ENCODE measurements around the gene SPACA7. TPM values are rescaled to one million over a fixed set of nuclear protein-coding genes. Genes with fewer than 3 reads are reported as not detected.

The SPACA7 gene
- total and polyA plus RNA-seq, 2 of the 13 experiments (the other 11 are each of a cell fraction or from before 2014, with no cell fraction given), result not detected

DNA sequence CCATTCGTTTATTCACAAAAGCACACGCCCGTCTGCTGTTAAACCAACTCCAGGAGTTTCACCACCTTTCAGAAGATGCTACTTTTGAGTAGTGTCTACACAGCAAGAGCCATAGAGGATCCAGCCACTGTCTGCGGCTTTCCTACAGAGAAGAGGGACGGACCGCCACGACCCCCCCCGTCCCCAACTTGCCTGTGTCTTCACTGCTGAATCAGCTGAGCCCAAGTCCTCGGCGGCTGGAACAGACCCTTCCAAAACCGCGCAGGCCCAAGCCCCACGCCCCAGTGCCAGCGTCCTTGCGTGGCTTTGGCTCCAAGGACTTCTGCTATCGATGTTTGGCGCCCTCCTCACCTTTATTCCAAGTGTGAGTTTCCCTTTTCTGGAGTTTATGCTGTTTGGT is 65.1 kb downstream of the SPACA7 start:
- no TSS peak for BruUV-seq (replicated peaks)
- no peak for ATAC-seq

DNA sequence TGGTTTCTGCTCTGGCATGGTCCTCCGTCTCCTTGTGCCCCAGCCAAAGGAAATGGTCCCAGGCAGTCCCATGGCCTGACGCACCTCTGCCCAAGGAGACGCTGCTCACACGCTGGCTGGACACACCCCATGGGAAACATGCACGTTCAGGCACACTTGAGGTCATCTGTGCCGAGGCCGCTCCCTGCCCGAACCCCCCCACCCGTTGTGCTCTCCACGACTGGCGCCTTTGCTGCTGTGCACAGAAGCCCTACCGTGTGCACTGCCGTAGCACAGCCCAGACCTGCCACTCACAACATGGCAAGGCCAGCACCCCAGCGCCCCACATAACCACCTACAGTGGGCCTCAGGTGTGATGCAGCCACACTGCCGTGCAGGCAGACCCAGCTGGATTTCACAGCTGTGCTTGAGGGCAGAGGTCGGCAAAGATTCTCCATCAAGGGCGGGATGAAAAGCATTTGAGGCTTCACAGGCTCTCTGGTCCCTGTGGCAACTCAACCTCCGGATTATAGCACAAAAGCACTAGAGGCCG is 65.7 kb downstream of the SPACA7 start:
- Histone ChIP-seq H3K9me3 (ENCODE audit: low read length) (peaks cover 5% of the 10 kb centered on the region), H3K79me2 (ENCODE audit: insufficient read depth, low read length) (no peaks in the 10 kb centered on the region), H2AFZ (ENCODE audit: low read length) (no peak overlapping the region), H3K27ac (ENCODE audit: extremely low read length, insufficient read depth, low read length) (no peak overlapping the region), H3K9ac (ENCODE audit: insufficient read depth, low read depth, low read length) (no peak overlapping the region), H3K4me1 (ENCODE audit: insufficient read depth, low read length) (no peaks in the 10 kb centered on the region), H3K36me3 (replicated peaks in 1 of 2; ENCODE audit: control insufficient read depth in 1 of 2, insufficient read depth in 2 of 2, low read length in 2 of 2) (no peaks in the 10 kb centered on the region), H3K4me3 (replicated peaks in 1 of 3; ENCODE audit: insufficient read depth in 1 of 3, low read depth in 2 of 3, low read length in 3 of 3) (no peak overlapping the region), H4K20me1 (ENCODE audit: insufficient read depth, low read length) (no peaks in the 10 kb centered on the region), H3K27me3 (ENCODE audit: control insufficient read depth in 1 of 2, insufficient read depth in 2 of 2, low read length in 2 of 2) (peaks cover 6 to 62% of the 10 kb centered on the region in 2 experiments), H3K4me2 (ENCODE audit: low read depth, low read length) (no peak overlapping the region)
- ATAC-seq (no peak), DNase-seq (ENCODE audit: low spot score) (no peak), FAIRE-seq (no peak)
- ChIA-PET CTCF (ENCODE audit: low intra/inter-chr PET ratio, low total read pairs) (interaction anchor here (3.5 kb wide), 1 partner anchor 967 kb away, joined by 32 read pairs; no protein-coding TSS in a partner anchor), POLR2A (no interaction called here)
- WGBS (ENCODE audit: low lambda C conversion rate), result 52% methylated on average over 10 of the region's 19 CpGs
- no TSS peak for BruUV-seq (replicated peaks)
- intact Hi-C loops (cut with micrococcal nuclease; ENCODE audit: unreplicated experiment) (no loop called here), in situ Hi-C loops (cut with HindIII; ENCODE audit: extremely low pct_ligation_motif_present, low pct_unique_long_range_greater_than_20kb) (loop anchor here (5.0 to 25.0 kb wide), 2 partner anchors 230 to 970 kb away; no protein-coding TSS in a partner anchor)
- TF ChIP-seq ZNF260 (CRISPR knock-in tag; IDR thresholded peaks at IDR 0.05; ENCODE audit: borderline replicate concordance, low read depth) (no peak), EED (CRISPR knock-in tag; IDR thresholded peaks at IDR 0.05) (no peak), TOE1 (CRISPR knock-in tag; IDR thresholded peaks at IDR 0.05) (no peak), ZFP41 (CRISPR knock-in tag; IDR thresholded peaks at IDR 0.05; ENCODE audit: borderline replicate concordance) (no peak), ZNF441 (CRISPR knock-in tag; IDR thresholded peaks at IDR 0.05; ENCODE audit: borderline replicate concordance) (no peak), ISL2 (CRISPR knock-in tag; IDR thresholded peaks at IDR 0.05) (no peak), IKZF1 (IDR thresholded peaks at IDR 0.05) (no peak), PCBP1 (IDR thresholded peaks at IDR 0.05; ENCODE audit: borderline replicate concordance, low read depth, low read length) (no peak), HNRNPUL1 (IDR thresholded peaks at IDR 0.05; ENCODE audit: low read depth, low read length) (no peak), BRCA1 (CRISPR knock-in tag; IDR thresholded peaks at IDR 0.05) (no peak)
- TF ChIP-seq, protein P1, sequence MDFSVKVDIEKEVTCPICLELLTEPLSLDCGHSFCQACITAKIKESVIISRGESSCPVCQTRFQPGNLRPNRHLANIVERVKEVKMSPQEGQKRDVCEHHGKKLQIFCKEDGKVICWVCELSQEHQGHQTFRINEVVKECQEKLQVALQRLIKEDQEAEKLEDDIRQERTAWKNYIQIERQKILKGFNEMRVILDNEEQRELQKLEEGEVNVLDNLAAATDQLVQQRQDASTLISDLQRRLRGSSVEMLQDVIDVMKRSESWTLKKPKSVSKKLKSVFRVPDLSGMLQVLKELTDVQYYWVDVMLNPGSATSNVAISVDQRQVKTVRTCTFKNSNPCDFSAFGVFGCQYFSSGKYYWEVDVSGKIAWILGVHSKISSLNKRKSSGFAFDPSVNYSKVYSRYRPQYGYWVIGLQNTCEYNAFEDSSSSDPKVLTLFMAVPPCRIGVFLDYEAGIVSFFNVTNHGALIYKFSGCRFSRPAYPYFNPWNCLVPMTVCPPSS (IDR thresholded peaks at IDR 0.05), result no peak
- TF ChIP-seq, protein P2, sequence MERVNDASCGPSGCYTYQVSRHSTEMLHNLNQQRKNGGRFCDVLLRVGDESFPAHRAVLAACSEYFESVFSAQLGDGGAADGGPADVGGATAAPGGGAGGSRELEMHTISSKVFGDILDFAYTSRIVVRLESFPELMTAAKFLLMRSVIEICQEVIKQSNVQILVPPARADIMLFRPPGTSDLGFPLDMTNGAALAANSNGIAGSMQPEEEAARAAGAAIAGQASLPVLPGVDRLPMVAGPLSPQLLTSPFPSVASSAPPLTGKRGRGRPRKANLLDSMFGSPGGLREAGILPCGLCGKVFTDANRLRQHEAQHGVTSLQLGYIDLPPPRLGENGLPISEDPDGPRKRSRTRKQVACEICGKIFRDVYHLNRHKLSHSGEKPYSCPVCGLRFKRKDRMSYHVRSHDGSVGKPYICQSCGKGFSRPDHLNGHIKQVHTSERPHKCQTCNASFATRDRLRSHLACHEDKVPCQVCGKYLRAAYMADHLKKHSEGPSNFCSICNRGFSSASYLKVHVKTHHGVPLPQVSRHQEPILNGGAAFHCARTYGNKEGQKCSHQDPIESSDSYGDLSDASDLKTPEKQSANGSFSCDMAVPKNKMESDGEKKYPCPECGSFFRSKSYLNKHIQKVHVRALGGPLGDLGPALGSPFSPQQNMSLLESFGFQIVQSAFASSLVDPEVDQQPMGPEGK (CRISPR knock-in tag; IDR thresholded peaks at IDR 0.05), result no peak
- TF ChIP-seq, protein P3, sequence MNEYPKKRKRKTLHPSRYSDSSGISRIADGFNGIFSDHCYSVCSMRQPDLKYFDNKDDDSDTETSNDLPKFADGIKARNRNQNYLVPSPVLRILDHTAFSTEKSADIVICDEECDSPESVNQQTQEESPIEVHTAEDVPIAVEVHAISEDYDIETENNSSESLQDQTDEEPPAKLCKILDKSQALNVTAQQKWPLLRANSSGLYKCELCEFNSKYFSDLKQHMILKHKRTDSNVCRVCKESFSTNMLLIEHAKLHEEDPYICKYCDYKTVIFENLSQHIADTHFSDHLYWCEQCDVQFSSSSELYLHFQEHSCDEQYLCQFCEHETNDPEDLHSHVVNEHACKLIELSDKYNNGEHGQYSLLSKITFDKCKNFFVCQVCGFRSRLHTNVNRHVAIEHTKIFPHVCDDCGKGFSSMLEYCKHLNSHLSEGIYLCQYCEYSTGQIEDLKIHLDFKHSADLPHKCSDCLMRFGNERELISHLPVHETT (CRISPR knock-in tag; conservative IDR thresholded peaks at IDR 0.05), result no peak

More for the DNA sequence above, 65.1 kb downstream of the SPACA7 start:
- ChIA-PET POLR2A (no interaction called here), CTCF (ENCODE audit: low intra/inter-chr PET ratio, low total read pairs) (no interaction called here)
- Histone ChIP-seq H3K27me3 (ENCODE audit: control insufficient read depth in 1 of 2, insufficient read depth in 2 of 2, low read length in 2 of 2) (peaks cover 6 to 55% of the 10 kb centered on the region in 2 experiments), H3K4me1 (ENCODE audit: insufficient read depth, low read length) (no peaks in the 10 kb centered on the region), H3K9me3 (ENCODE audit: low read length) (peaks cover 5% of the 10 kb centered on the region), H3K9ac (ENCODE audit: insufficient read depth, low read depth, low read length) (no peak overlapping the region), H3K4me3 (replicated peaks in 1 of 3; ENCODE audit: insufficient read depth in 1 of 3, low read depth in 2 of 3, low read length in 3 of 3) (no peak overlapping the region), H3K4me2 (ENCODE audit: low read depth, low read length) (no peak overlapping the region), H3K27ac (ENCODE audit: extremely low read length, insufficient read depth, low read length) (no peak overlapping the region), H3K79me2 (ENCODE audit: insufficient read depth, low read length) (no peaks in the 10 kb centered on the region), H3K36me3 (replicated peaks in 1 of 2; ENCODE audit: control insufficient read depth in 1 of 2, insufficient read depth in 2 of 2, low read length in 2 of 2) (no peaks in the 10 kb centered on the region), H2AFZ (ENCODE audit: low read length) (no peak overlapping the region), H4K20me1 (ENCODE audit: insufficient read depth, low read length) (no peaks in the 10 kb centered on the region)
- in situ Hi-C loops (cut with HindIII; ENCODE audit: extremely low pct_ligation_motif_present, low pct_unique_long_range_greater_than_20kb), result loop anchor here (5.0 to 25.0 kb wide), 2 partner anchors 229 to 969 kb away; no protein-coding TSS in a partner anchor
- no peak for TF ChIP-seq ZNF124 (CRISPR knock-in tag; IDR thresholded peaks at IDR 0.05)
- TF ChIP-seq IRF2 (CRISPR knock-in tag; IDR thresholded peaks at IDR 0.05), result no peak
- TF ChIP-seq ZFAT (CRISPR knock-in tag; conservative IDR thresholded peaks at IDR 0.05), result no peak
- TF ChIP-seq ZNF451 (CRISPR knock-in tag; IDR thresholded peaks at IDR 0.05), result no peak
- no peak for TF ChIP-seq ZNF549 (CRISPR knock-in tag; IDR thresholded peaks at IDR 0.05)
- TF ChIP-seq ETV6 (CRISPR knock-in tag; conservative IDR thresholded peaks at IDR 0.05), result no peak
- TF ChIP-seq ZSCAN21 (CRISPR knock-in tag; IDR thresholded peaks at IDR 0.05; ENCODE audit: borderline replicate concordance), result no peak
- DNase-seq (ENCODE audit: low spot score), result no peak
- 32% methylated on average over 16 of the region's 17 CpGs for WGBS (ENCODE audit: low lambda C conversion rate)
- intact Hi-C loops (cut with micrococcal nuclease; ENCODE audit: unreplicated experiment), result no loop called here
- no peak for FAIRE-seq

Data from HepG2 (cell line).